ENCODE results near the gene JPT2. TPM values are rescaled to one million over a fixed set of nuclear protein-coding genes. Genes with fewer than 3 reads are reported as not detected.

Gene JPT2
- total RNA-seq, 1 experiment from 2014 or later = 150 TPM

- ChIA-PET POLR2A (no interaction called here), CTCF (interaction anchor here (0.5 to 0.9 kb wide), 2 partner anchors 34 to 80 kb away, joined by 3 read pairs; partner anchors contain the start of gene JPT2)
- Mint-ChIP-seq H3K36me3 (peaks cover 44% of the 10 kb centered on the region), H3K4me3 (no peak overlapping the region), H3K4me1 (no peaks in the 10 kb centered on the region), H3K27me3 (ENCODE audit: low read depth) (no peaks in the 10 kb centered on the region), H3K9me3 (no peaks in the 10 kb centered on the region), H3K27ac (no peak overlapping the region)
- DNase-seq (ENCODE audit: low spot score) (no peak), ATAC-seq (no peak)
- no peak for TF ChIP-seq ZNF121 (CRISPR knock-in tag; IDR thresholded peaks at IDR 0.05)
- no peak for TF ChIP-seq CREM (CRISPR knock-in tag; IDR thresholded peaks at IDR 0.05)
- no peak for TF ChIP-seq TCF7 (CRISPR knock-in tag; IDR thresholded peaks at IDR 0.05; ENCODE audit: low read depth)
- no peak for TF ChIP-seq ZBTB21 (CRISPR knock-in tag; IDR thresholded peaks at IDR 0.05; ENCODE audit: borderline replicate concordance)
- no peak for TF ChIP-seq PRRX2 (CRISPR knock-in tag; IDR thresholded peaks at IDR 0.05)
- TF ChIP-seq AR (CRISPR knock-in tag; IDR thresholded peaks at IDR 0.05) = no peak
- no peak for TF ChIP-seq ZNF317 (CRISPR knock-in tag; IDR thresholded peaks at IDR 0.05; ENCODE audit: borderline replicate concordance, low read depth)
- no peak for TF ChIP-seq ZNF423 (CRISPR knock-in tag; IDR thresholded peaks at IDR 0.05)
- no peak for TF ChIP-seq TEAD4 (CRISPR knock-in tag; IDR thresholded peaks at IDR 0.05)
- no peak for TF ChIP-seq ELF4 (CRISPR knock-in tag; IDR thresholded peaks at IDR 0.05; ENCODE audit: low read depth)
- TF ChIP-seq GRHL2 (CRISPR knock-in tag; IDR thresholded peaks at IDR 0.05; ENCODE audit: insufficient replicate concordance, severe bottlenecking) = no peak
- TF ChIP-seq CREB1 (CRISPR knock-in tag; IDR thresholded peaks at IDR 0.05) = no peak
- no peak for TF ChIP-seq CTCF (IDR thresholded peaks at IDR 0.05)
- no peak for TF ChIP-seq CDX4 (CRISPR knock-in tag; IDR thresholded peaks at IDR 0.05; ENCODE audit: borderline replicate concordance)
- TF ChIP-seq ZNF138 (CRISPR knock-in tag; conservative IDR thresholded peaks at IDR 0.05) = no peak
- no peak for TF ChIP-seq OVOL2 (CRISPR knock-in tag; IDR thresholded peaks at IDR 0.05; ENCODE audit: borderline replicate concordance)
Observed at GRCh38 chr16:1643521-1643920, 34.6 kb upstream of the JPT2 start.

GRCh38 chr16:1645914-1646525 lies 32.1 kb upstream of the JPT2 start:
- TF ChIP-seq ZNF219 (CRISPR knock-in tag; IDR thresholded peaks at IDR 0.05; ENCODE audit: borderline replicate concordance) (no peak), USF1 (CRISPR knock-in tag; IDR thresholded peaks at IDR 0.05) (no peak), IRF1 (CRISPR knock-in tag; IDR thresholded peaks at IDR 0.05) (no peak), NR2C2 (CRISPR knock-in tag; IDR thresholded peaks at IDR 0.05) (no peak), CREB1 (CRISPR knock-in tag; IDR thresholded peaks at IDR 0.05) (no peak), ETV6 (CRISPR knock-in tag; IDR thresholded peaks at IDR 0.05) (no peak), ATF6 (CRISPR knock-in tag; IDR thresholded peaks at IDR 0.05) (no peak), NR3C1 (CRISPR knock-in tag; conservative IDR thresholded peaks at IDR 0.05; ENCODE audit: low read depth) (no peak)
- no peak overlapping the region for H3K4me3 Mint-ChIP-seq
- DNase-seq (ENCODE audit: low spot score) (no peak), ATAC-seq (no peak)
- ChIA-PET CTCF (no interaction called here), POLR2A (no interaction called here)
- H3K4me1 Mint-ChIP-seq = no peaks in the 10 kb centered on the region
- H3K36me3 Mint-ChIP-seq = peaks cover 35% of the 10 kb centered on the region
- no peak overlapping the region for H3K27ac Mint-ChIP-seq
- no peaks in the 10 kb centered on the region; the same call in 1 of the 2 replicates for H3K9me3 Mint-ChIP-seq
- H3K27me3 Mint-ChIP-seq (ENCODE audit: low read depth) = no peaks in the 10 kb centered on the region

All from WTC11 (cell line).